PC-3 (cell line): ENCODE data around the gene PPP2R5E. TPM values are rescaled to one million over a fixed set of nuclear protein-coding genes. Genes with fewer than 3 reads are reported as not detected.

ENCODE experiments used
- ATAC-seq: fragments of 200-7000 bp; cut with Tn5 transposase; 2 replicates; pipeline ENCODE4 v1.9.1; 2020; ENCODE audit warnings: mild to moderate bottlenecking, moderate library complexity
- BruUV-seq: library from RNA; stranded (reverse); fragments of 400-500 nt; replicated peaks from 2 replicates; lab custom pipeline; 2021; lab: Mats Ljungman, UMichigan
- CTCF ChIA-PET: fragments of 300-600 bp; sonication (Branson Sonifier 250); formaldehyde crosslinking; loops from one replicate; lab custom pipeline; 2022; ENCODE audit warnings: antibody characterized with exemption; lab: Charles Lee
- POLR2A ChIA-PET: fragments of 300-600 bp; sonication (Branson Sonifier 250); formaldehyde crosslinking; loops from one replicate; lab custom pipeline; 2022; ENCODE audit warnings: antibody characterized with exemption; ENCODE audit not compliant: unreplicated experiment; lab: Charles Lee
- DNase-seq: peaks from one replicate; pipeline ENCODE4 v3.0.0-alpha.2; 2015
- H2AFZ ChIP-seq: fragments of 300-600 bp; sonication (generic); 2 replicates; pipeline ENCODE4 v1.6.0; 2016; ENCODE audit warnings: antibody characterized with exemption, low read length
- H3F3A ChIP-seq: fragments of 300-600 bp; sonication (generic); one replicate; pipeline ENCODE4 v1.6.0; 2017; ENCODE audit warnings: antibody characterized with exemption, low read length, control low read depth, mild to moderate bottlenecking; ENCODE audit not compliant: unreplicated experiment
- H3K27ac ChIP-seq: fragments of 300-600 bp; sonication (generic); 2 replicates; pipeline ENCODE4 v1.5.1; 2016; ENCODE audit warnings: mild to moderate bottlenecking, low read length
- H3K27me3 ChIP-seq: fragments of 300-600 bp; sonication (generic); 2 replicates; pipeline ENCODE4 v1.6.1; 2016; ENCODE audit warnings: low read length, mixed read lengths
- H3K36me3 ChIP-seq: fragments of 300-600 bp; sonication (generic); 2 replicates; pipeline ENCODE4 v1.6.1; 2016; ENCODE audit warnings: low read depth, mixed run types, low read length, mixed read lengths
- H3K4me1 ChIP-seq: fragments of 300-600 bp; sonication (generic); 2 replicates; pipeline ENCODE4 v1.5.1; 2016; ENCODE audit warnings: low read length; ENCODE audit not compliant: insufficient read depth
- H3K4me2 ChIP-seq: fragments of 300-600 bp; sonication (generic); 2 replicates; pipeline ENCODE4 v1.6.0; 2016; ENCODE audit warnings: low read length
- H3K4me3 ChIP-seq: fragments of 300-600 bp; sonication (generic); 2 replicates; pipeline ENCODE4 v1.5.1; 2016; ENCODE audit warnings: mild to moderate bottlenecking, low read length, mixed read lengths
- H3K79me2 ChIP-seq: fragments of 300-600 bp; sonication (generic); 2 replicates; pipeline ENCODE4 v1.6.1; 2017; ENCODE audit warnings: low read length, mixed read lengths
- H3K9ac ChIP-seq: fragments of 300-600 bp; sonication (generic); 2 replicates; pipeline ENCODE4 v1.6.0; 2016; ENCODE audit warnings: mild to moderate bottlenecking, low read length
- H3K9me2 ChIP-seq: fragments of 300-600 bp; sonication (generic); replicated peaks from 2 replicates; pipeline ENCODE4 v1.6.1; 2016; ENCODE audit warnings: mixed run types, low read length, mixed read lengths
- H3K9me3 ChIP-seq: fragments of 300-600 bp; sonication (generic); 2 replicates; pipeline ENCODE4 v1.6.1; 2016; ENCODE audit warnings: low read length, mixed read lengths
- H4K20me1 ChIP-seq: fragments of 300-600 bp; sonication (generic); 2 replicates; pipeline ENCODE4 v1.6.1; 2016; ENCODE audit warnings: low read length, mixed read lengths
- EZH2 ChIP-seq: fragments of 300-600 bp; sonication (generic); IDR thresholded peaks from one replicate; pipeline ENCODE4 v1.6.1; 2017; ENCODE audit warnings: antibody characterized with exemption, mild to moderate bottlenecking, low read length; ENCODE audit not compliant: unreplicated experiment
- EZH2phosphoT487 ChIP-seq: fragments of 300-600 bp; sonication (generic); IDR thresholded peaks from 2 replicates; pipeline ENCODE4 v1.6.1; 2018; ENCODE audit warnings: mild to moderate bottlenecking, antibody characterized with exemption, low read length, borderline replicate concordance
- intact Hi-C: fragments of 100-400 bp; cut with micrococcal nuclease; formaldehyde crosslinking; loops from 2 replicates; pipeline ENCODE4 v1.9.0; 2023
- total RNA-seq: library from RNA; depleted of rRNA; stranded (reverse); fragments of >200 nt; gene quantifications from 2 replicates; pipeline ENCODE4 v1.2.3, GENCODE V29; 2014
- TF ChIP-seq, protein P1 (sequence below): fragments of 300-600 bp; sonication (generic); conservative IDR thresholded peaks from 2 replicates; pipeline ENCODE4 v1.5.1; 2017; ENCODE audit warnings: antibody characterized with exemption, low read depth, mild to moderate bottlenecking, low read length

PPP2R5E gene
- total RNA-seq, 1 experiment from 2014 or later: 17.2 TPM

DNA sequence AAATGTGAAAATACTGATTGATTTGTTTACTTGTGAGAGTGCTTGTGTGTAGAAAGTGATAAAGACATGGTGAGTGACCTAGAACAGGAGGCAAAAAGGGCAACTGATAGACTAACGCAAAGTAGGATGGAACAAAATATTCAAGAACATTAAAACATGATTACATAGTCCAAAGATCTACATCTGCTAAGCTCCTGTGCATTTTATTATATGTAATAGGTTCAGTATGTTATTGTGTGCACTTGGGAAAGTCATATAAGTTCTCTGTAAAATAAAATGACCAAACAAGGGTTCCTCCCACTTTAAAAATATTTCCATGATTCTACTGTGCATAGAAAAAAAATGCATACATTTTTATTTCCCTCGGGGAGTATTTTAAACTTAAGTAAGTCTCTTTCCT, 150.2 kb downstream of the PPP2R5E start:
- CTCF ChIA-PET: no interaction called here
- no peak for ATAC-seq
- BruUV-seq: no TSS peak

DNA sequence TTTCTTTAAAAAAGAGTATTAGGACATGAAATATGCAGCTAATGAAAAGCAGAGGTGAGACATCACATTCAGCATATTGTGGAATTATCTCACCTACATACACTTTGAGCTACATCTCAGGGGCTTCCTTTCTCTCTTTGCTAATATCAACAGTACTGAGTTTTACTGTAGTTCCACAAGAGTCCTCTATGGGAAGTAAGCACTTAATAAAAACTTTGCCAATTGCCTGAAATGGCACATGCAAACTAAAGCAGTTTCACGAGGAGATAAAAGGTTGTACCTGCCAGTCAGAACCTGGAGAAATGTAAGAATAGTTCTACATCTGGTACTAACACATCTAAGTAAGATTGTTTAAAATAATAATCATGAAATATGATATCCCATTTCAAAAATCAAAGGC, 150.9 kb downstream of the PPP2R5E start:
- no peaks in the 10 kb centered on the region for H3K27me3 ChIP-seq
- H3K9ac ChIP-seq: no peak overlapping the region
- H3K9me3 ChIP-seq: no peaks in the 10 kb centered on the region
- no peak overlapping the region for H3K4me2 ChIP-seq
- no peaks in the 10 kb centered on the region for H3K79me2 ChIP-seq
- no peaks in the 10 kb centered on the region for H3K4me1 ChIP-seq
- POLR2A ChIA-PET: interaction anchor here (1.0 kb wide), 1 partner anchor 151 kb away, joined by 3 read pairs; the partner anchor contains the start of gene PPP2R5E
- TF ChIP-seq, protein P1, sequence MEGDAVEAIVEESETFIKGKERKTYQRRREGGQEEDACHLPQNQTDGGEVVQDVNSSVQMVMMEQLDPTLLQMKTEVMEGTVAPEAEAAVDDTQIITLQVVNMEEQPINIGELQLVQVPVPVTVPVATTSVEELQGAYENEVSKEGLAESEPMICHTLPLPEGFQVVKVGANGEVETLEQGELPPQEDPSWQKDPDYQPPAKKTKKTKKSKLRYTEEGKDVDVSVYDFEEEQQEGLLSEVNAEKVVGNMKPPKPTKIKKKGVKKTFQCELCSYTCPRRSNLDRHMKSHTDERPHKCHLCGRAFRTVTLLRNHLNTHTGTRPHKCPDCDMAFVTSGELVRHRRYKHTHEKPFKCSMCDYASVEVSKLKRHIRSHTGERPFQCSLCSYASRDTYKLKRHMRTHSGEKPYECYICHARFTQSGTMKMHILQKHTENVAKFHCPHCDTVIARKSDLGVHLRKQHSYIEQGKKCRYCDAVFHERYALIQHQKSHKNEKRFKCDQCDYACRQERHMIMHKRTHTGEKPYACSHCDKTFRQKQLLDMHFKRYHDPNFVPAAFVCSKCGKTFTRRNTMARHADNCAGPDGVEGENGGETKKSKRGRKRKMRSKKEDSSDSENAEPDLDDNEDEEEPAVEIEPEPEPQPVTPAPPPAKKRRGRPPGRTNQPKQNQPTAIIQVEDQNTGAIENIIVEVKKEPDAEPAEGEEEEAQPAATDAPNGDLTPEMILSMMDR: no peak
- TF ChIP-seq EZH2 (no peak), EZH2phosphoT487 (no peak)
- CTCF ChIA-PET: interaction anchor here (0.7 kb wide), 1 partner anchor 243 kb away, joined by 3 read pairs; no protein-coding TSS in a partner anchor
- DNase-seq (no peak), ATAC-seq (peak; percentile 29; the same call in 1 of the 2 replicates)
- no peaks in the 10 kb centered on the region for H4K20me1 ChIP-seq
- H3K4me3 ChIP-seq: no peak overlapping the region
- no peaks in the 10 kb centered on the region for H3F3A ChIP-seq
- peaks cover 9% of the 10 kb centered on the region; the same call in 1 of the 2 replicates for H3K36me3 ChIP-seq
- no peaks in the 10 kb centered on the region for H3K9me2 ChIP-seq
- H2AFZ ChIP-seq: no peak overlapping the region
- intact Hi-C loops: no loop called here
- no peak overlapping the region for H3K27ac ChIP-seq
- BruUV-seq: no TSS peak

More for the DNA sequence above, 150.2 kb downstream of the PPP2R5E start:
- H3K4me2 ChIP-seq: no peak overlapping the region
- no peaks in the 10 kb centered on the region for H3K9me2 ChIP-seq
- DNase-seq: no peak
- no peaks in the 10 kb centered on the region for H3K27me3 ChIP-seq
- TF ChIP-seq, protein P1: no peak
- no peak for TF ChIP-seq EZH2phosphoT487
- TF ChIP-seq EZH2: no peak
- no peak overlapping the region for H2AFZ ChIP-seq
- no peaks in the 10 kb centered on the region for H3K79me2 ChIP-seq
- no peaks in the 10 kb centered on the region for H3F3A ChIP-seq
- H3K9ac ChIP-seq: no peak overlapping the region
- H3K4me3 ChIP-seq: no peak overlapping the region
- peaks cover 8% of the 10 kb centered on the region; the same call in 1 of the 2 replicates for H3K36me3 ChIP-seq
- intact Hi-C loops: no loop called here
- POLR2A ChIA-PET: no interaction called here
- no peaks in the 10 kb centered on the region for H3K9me3 ChIP-seq
- no peaks in the 10 kb centered on the region for H3K4me1 ChIP-seq
- no peaks in the 10 kb centered on the region for H4K20me1 ChIP-seq
- H3K27ac ChIP-seq: no peak overlapping the region

DNA sequence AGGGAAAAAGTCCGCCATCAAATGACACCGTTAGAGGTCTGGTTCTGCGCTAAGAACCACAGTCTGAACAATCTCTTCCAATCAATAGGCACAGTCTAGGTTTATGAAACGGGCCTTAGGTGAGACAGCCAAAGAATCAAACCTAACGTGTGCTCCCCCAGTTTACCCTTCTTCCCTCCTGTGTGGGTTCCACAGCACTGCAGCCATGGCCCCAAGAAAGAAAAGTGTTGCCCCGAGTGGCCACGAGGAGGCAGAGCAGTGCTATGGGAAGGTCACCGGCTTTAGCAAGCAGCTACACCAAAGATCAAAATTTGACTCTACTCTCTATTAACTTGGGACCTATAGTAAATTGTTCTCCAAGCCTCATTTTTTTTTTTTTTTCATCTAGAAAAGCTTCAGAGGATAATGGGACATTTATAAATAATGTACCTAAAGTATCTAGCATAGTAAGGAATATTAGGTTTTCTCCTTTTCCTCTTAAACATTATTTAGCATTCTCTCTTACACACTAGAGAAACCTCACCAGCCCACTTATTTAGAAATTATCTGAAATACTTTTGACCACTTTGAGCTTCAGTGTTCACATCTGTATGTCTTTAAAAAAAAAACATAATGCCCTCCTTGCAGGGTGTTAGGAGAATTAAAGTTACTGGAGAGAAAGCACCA, 154.3 kb downstream of the PPP2R5E start:
- no TSS peak for BruUV-seq
- H3K79me2 ChIP-seq: no peaks in the 10 kb centered on the region
- ATAC-seq: peak; percentile 96
- no peak overlapping the region for H3K4me2 ChIP-seq
- POLR2A ChIA-PET: interaction anchor here (0.7 kb wide), 1 partner anchor 12 kb away, joined by 3 read pairs; no protein-coding TSS in a partner anchor
- no peak overlapping the region for H2AFZ ChIP-seq
- peaks cover 15% of the 10 kb centered on the region; the same call in 1 of the 2 replicates for H3K36me3 ChIP-seq
- CTCF ChIA-PET: interaction anchor here (0.5 to 1.6 kb wide), 10 partner anchors 49 to 914 kb away, joined by 3 to 21 read pairs (median 5); partner anchors contain the start of gene PPP2R5E
- intact Hi-C loops: loop anchor here (1.0 kb wide), 4 partner anchors 103 to 381 kb away; no protein-coding TSS in a partner anchor
- H3F3A ChIP-seq: no peaks in the 10 kb centered on the region
- H4K20me1 ChIP-seq: no peaks in the 10 kb centered on the region
- no peaks in the 10 kb centered on the region for H3K9me3 ChIP-seq
- no peak overlapping the region for H3K9ac ChIP-seq
- TF ChIP-seq, protein P1: peak; percentile 98
- no peak for TF ChIP-seq EZH2phosphoT487
- DNase-seq: peak; percentile 78
- H3K4me1 ChIP-seq: no peaks in the 10 kb centered on the region
- no peaks in the 10 kb centered on the region for H3K9me2 ChIP-seq
- H3K4me3 ChIP-seq: no peak overlapping the region
- no peaks in the 10 kb centered on the region for H3K27me3 ChIP-seq
- H3K27ac ChIP-seq: no peak overlapping the region
